Kidney epithelial cell (primary cell): ENCODE results near the gene RXFP1. TPM values are rescaled to one million over a fixed set of nuclear protein-coding genes. Genes with fewer than 3 reads are reported as not detected.

Experiments
- DNase-seq: peaks from one replicate; pipeline ENCODE4 v3.0.0-alpha.2; 2010; ENCODE audit warnings: low read depth
- H3K27me3 ChIP-seq: 2 replicates; pipeline ENCODE4 v1.6.0; 2011; ENCODE audit warnings: low read length; ENCODE audit not compliant: control insufficient read depth, insufficient read depth
- H3K36me3 ChIP-seq: 2 replicates; pipeline ENCODE4 v1.5.1; 2011; ENCODE audit warnings: low read length; ENCODE audit not compliant: control insufficient read depth, insufficient read depth
- H3K4me3 ChIP-seq: 2 replicates; pipeline ENCODE4 v1.5.1; 2011; ENCODE audit warnings: low read depth, mild to moderate bottlenecking, control low read depth, low read length
- total RNA-seq: library from RNA; depleted of rRNA; stranded (reverse); fragments of >200 nt; gene quantifications from 2 replicates; pipeline ENCODE4 v1.2.3, GENCODE V29; 2015
- TF ChIP-seq, protein P1 (sequence below): IDR thresholded peaks from 2 replicates; pipeline ENCODE4 v1.5.1; 2011; ENCODE audit warnings: mild to moderate bottlenecking, moderate library complexity, low read length, control low read depth, inconsistent platforms; ENCODE audit not compliant: insufficient read depth, poor library complexity, severe bottlenecking

Gene RXFP1
- total RNA-seq, 1 donor from 2014 or later, result not detected

DNA sequence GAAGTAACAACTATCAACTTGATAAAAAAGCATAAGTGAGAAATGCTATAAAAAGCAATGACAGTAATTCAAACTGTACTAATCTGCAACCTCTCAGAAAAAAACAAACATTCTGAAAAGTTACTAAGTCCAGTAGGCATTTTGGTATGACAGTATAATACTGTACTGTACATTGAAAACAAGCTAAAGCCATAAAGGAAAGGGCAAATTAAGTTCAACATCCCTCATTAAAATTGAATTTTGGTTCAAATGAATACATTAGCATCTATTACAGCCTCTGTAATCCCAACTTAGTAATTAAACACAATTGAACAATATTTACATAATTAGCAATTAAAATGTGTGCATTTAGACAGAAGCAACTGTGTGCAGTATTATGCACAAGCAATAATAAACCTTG is 96.3 kb downstream of the RXFP1 start:
- DNase-seq, result no peak
- Histone ChIP-seq H3K4me3 (no peak overlapping the region), H3K36me3 (no peaks in the 10 kb centered on the region), H3K27me3 (no peaks in the 10 kb centered on the region)
- TF ChIP-seq, protein P1, sequence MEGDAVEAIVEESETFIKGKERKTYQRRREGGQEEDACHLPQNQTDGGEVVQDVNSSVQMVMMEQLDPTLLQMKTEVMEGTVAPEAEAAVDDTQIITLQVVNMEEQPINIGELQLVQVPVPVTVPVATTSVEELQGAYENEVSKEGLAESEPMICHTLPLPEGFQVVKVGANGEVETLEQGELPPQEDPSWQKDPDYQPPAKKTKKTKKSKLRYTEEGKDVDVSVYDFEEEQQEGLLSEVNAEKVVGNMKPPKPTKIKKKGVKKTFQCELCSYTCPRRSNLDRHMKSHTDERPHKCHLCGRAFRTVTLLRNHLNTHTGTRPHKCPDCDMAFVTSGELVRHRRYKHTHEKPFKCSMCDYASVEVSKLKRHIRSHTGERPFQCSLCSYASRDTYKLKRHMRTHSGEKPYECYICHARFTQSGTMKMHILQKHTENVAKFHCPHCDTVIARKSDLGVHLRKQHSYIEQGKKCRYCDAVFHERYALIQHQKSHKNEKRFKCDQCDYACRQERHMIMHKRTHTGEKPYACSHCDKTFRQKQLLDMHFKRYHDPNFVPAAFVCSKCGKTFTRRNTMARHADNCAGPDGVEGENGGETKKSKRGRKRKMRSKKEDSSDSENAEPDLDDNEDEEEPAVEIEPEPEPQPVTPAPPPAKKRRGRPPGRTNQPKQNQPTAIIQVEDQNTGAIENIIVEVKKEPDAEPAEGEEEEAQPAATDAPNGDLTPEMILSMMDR, result no peak

DNA sequence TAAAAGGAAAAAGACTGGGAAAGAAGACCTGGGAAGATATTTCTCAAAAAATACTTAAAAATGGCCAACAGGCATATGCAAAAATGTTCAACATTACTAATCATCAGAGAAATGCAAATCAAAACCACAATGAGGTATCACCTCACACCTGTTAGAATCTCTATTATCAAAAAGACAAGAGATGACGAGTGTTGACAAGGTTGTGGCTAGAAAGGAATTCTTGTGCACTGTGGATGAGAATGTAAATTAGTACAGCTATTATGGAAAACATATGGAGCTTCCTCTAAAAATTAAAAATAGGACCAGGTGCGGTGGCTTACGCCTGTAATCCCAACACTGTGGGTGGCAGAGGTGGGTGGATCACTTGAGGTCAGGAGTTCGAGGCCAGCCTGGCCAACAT is 100.0 kb downstream of the RXFP1 start:
- peaks cover 2% of the 10 kb centered on the region for H3K27me3 ChIP-seq
- no peak for DNase-seq
- H3K4me3 ChIP-seq, result no peak overlapping the region
- H3K36me3 ChIP-seq, result no peaks in the 10 kb centered on the region
- TF ChIP-seq, protein P1, result no peak

DNA sequence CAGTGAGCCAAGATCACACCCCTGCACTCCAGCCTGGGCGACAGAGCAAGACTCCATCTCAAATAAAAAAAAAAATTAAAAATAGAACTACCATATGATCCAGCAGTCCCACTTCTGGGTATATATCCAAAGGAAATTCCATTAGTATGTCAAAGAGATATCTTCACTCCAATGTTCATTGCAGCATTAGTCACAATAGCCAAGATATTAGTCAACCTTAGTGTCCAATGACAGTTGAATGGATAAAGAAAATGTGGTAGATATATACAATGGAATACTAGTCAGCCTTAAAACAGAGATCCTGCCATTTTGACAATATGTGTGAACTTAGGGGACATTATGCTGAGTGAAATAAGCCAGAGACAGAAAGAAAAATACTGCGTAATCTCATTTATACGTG is 100.6 kb downstream of the RXFP1 start:
- DNase-seq, result no peak
- peaks cover 2% of the 10 kb centered on the region for H3K27me3 ChIP-seq
- no peak overlapping the region for H3K4me3 ChIP-seq
- H3K36me3 ChIP-seq, result no peaks in the 10 kb centered on the region
- TF ChIP-seq, protein P1, result no peak

DNA sequence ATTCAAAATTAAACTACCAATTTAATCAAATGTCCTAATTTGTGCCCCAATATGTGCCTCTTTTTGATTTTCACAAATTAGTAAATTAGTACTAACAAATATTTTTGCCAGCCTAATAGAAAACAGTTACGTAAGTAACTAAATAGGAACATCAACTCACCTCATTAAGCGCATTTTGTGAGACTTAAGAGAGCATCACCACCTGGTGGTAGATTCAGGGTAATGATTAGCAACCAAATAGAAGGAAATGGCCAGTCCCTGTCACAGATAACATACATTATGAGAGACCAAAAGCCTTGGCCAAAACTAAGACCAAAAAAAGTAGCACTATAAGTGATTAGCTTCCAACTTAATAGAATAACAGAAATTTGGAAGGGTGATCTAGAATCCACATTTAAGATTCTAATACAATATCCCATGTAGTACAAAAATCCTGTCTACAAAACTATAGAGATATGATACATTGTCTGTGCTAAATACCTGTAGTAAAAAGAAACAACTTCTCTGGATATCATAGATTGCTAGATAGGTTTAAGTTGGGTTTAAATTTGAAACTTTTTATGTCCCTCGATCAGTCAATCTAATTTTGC is 103.3 kb downstream of the RXFP1 start:
- peak; percentile 4 for DNase-seq
- Histone ChIP-seq H3K4me3 (no peak overlapping the region), H3K36me3 (no peaks in the 10 kb centered on the region), H3K27me3 (peaks cover 2% of the 10 kb centered on the region)
- TF ChIP-seq, protein P1, result peak; percentile 62

DNA sequence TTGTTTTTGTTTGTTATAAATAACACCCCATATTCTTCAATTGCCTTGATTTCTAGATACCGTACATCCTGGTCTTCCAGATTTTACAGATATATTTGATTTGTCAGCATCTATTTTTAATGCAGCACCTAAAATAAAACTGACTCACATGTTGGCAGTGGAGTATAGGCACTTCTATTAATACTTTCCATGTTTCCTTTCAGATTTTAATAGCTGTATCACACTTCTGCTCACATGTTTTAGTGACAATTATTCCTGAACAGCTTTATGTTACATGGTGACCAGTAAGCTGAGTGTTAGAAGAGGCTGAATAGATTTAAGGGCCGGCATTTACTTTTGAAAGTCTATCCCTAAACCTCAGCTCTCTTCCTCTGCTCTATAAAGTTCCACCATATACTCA is 103.9 kb downstream of the RXFP1 start:
- DNase-seq, result no peak
- TF ChIP-seq, protein P1, result no peak
- no peaks in the 10 kb centered on the region for H3K36me3 ChIP-seq
- peaks cover 2% of the 10 kb centered on the region for H3K27me3 ChIP-seq
- no peak overlapping the region for H3K4me3 ChIP-seq

DNA sequence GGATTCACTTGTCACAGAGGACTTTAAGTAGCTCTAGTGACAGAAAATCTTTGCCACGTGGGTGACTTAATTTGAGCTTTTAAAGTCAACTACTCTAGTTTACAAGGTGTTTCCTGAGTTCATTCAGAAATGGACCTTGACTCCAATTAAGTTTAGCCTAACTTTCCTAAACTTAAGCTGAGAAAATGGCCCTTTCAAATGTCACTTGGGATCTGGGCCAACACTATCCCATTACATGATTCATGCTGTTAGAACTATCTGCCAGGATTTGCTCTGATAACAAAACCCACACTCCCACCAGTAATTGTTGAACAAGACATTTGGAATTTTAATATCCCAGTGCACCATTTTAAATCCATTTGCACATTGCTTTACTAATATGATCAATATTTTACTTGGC is 109.2 kb downstream of the RXFP1 start:
- no peak overlapping the region for H3K4me3 ChIP-seq
- H3K36me3 ChIP-seq, result no peaks in the 10 kb centered on the region
- TF ChIP-seq, protein P1, result no peak
- no peak for DNase-seq
- H3K27me3 ChIP-seq, result no peaks in the 10 kb centered on the region
